ENCODE results near the gene NPAS2. TPM values are rescaled to one million over a fixed set of nuclear protein-coding genes. Genes with fewer than 3 reads are reported as not detected.

The NPAS2 gene
- total RNA-seq, 1 donor from 2014 or later = 10.7 TPM

DNA sequence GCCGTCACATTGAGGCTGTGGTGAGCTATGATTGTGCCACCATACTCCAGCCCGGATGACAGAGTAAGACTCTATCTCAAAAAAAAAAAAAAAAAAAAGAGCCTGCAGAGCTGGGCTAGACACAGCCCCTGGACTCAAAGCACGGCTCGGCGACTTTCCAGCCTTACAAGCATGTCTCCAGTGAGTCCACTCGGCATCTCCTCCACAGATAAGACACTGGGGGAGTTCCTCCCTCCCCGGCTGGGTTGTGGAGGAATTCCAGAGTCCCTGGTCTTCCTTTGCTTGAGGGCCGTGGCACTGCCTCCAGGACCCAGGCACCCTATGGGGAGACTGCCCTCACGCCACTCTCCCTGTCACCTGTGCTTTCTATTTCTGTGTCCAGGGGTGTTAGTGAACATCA lies 151.3 kb downstream of the NPAS2 start:
- no peak overlapping the region for H3K27ac Mint-ChIP-seq
- H3K9me3 Mint-ChIP-seq = no peaks in the 10 kb centered on the region
- peaks cover 4% of the 10 kb centered on the region for H3K36me3 Mint-ChIP-seq
- no peak overlapping the region for H3K4me3 Mint-ChIP-seq
- TF ChIP-seq, protein P1, sequence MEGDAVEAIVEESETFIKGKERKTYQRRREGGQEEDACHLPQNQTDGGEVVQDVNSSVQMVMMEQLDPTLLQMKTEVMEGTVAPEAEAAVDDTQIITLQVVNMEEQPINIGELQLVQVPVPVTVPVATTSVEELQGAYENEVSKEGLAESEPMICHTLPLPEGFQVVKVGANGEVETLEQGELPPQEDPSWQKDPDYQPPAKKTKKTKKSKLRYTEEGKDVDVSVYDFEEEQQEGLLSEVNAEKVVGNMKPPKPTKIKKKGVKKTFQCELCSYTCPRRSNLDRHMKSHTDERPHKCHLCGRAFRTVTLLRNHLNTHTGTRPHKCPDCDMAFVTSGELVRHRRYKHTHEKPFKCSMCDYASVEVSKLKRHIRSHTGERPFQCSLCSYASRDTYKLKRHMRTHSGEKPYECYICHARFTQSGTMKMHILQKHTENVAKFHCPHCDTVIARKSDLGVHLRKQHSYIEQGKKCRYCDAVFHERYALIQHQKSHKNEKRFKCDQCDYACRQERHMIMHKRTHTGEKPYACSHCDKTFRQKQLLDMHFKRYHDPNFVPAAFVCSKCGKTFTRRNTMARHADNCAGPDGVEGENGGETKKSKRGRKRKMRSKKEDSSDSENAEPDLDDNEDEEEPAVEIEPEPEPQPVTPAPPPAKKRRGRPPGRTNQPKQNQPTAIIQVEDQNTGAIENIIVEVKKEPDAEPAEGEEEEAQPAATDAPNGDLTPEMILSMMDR (conservative IDR thresholded peaks at IDR 0.05) = no peak
- no peak for DNase-seq (ENCODE audit: extremely low spot score, unreplicated experiment)
- H3K27me3 Mint-ChIP-seq = no peaks in the 10 kb centered on the region
- H3K4me1 Mint-ChIP-seq (ENCODE audit: unreplicated experiment) = no peaks in the 10 kb centered on the region

DNA sequence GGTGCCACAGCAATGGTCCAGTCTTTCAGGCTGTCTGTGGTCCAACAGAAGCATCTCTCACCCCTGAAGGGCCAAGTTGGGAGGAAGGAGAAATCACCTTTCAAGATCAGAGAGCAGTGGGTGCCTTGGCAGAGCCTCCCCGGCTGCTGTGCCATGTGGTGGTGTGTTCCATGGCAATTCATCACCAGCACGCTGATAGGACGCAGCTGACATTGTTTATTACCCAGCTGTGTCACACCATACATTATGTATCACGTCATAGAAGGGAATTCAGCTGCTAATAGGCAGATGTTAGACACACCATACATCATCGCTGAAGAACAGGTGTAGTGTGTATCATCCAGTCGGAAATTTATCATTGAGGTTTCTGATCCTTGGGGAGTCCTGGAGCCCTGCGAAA lies 152.5 kb downstream of the NPAS2 start:
- Mint-ChIP-seq H3K36me3 (peaks cover 4% of the 10 kb centered on the region), H3K4me1 (ENCODE audit: unreplicated experiment) (no peaks in the 10 kb centered on the region), H3K27ac (no peak overlapping the region), H3K9me3 (no peaks in the 10 kb centered on the region), H3K4me3 (no peak overlapping the region), H3K27me3 (no peaks in the 10 kb centered on the region)
- no peak for DNase-seq (ENCODE audit: extremely low spot score, unreplicated experiment)
- TF ChIP-seq, protein P1 (conservative IDR thresholded peaks at IDR 0.05) = no peak

DNA sequence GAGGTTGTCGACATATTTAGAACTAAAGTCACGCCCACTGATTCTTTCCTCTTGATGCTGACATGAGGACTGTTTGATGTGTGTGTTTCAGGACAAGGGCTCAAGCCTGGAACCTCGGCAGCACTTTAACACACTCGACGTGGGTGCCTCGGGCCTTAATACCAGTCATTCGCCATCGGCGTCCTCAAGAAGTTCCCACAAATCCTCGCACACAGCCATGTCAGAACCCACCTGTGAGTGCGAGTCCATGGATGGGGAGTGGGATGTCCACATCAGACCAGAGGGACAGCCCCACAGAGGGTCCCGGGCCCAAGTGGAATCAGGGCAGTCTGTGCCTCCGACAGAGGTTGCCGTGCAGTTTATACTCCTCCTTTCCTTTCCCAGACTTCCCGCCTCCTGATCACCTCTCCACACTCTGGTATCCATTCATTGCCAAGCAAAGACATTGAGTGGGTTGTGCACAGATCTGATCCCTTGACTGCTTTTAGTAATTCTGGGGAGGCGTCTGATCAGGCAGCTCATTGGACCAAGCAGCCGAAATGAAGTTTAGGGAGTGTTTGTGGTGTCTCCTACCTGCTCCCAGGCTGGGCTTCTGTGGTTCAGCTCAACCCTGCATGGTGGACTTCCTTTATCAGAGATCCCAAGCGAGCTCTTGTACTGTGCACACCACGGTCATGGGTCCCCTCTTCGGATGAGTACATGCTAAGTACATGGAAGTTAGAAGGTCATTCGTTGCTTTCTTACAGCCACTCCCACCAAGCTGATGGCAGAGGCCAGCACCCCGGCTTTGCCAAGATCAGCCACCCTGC lies 155.0 kb downstream of the NPAS2 start:
- Mint-ChIP-seq H3K27me3 (no peaks in the 10 kb centered on the region), H3K4me1 (ENCODE audit: unreplicated experiment) (peaks cover 3% of the 10 kb centered on the region)
- DNase-seq (ENCODE audit: extremely low spot score, unreplicated experiment) = no peak

DNA sequence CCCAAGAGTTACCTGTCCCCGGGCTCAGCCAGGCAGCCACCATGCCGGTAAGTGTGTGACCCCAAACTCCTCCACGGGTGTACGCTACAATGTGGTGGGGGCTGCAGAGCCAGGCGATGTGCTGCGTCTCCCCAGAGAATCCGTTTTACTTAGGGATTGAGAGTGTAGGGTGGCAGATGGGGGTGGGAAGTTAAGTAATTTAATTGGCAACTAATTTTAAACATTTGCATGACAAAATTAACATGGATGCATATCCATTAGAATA lies 155.5 kb downstream of the NPAS2 start:
- Mint-ChIP-seq H3K27ac (no peak overlapping the region), H3K4me3 (no peak overlapping the region), H3K4me1 (ENCODE audit: unreplicated experiment) (peaks cover 3% of the 10 kb centered on the region), H3K27me3 (no peaks in the 10 kb centered on the region), H3K9me3 (no peaks in the 10 kb centered on the region), H3K36me3 (no peaks in the 10 kb centered on the region)
- no peak for DNase-seq (ENCODE audit: extremely low spot score, unreplicated experiment)
- TF ChIP-seq, protein P1 (conservative IDR thresholded peaks at IDR 0.05) = no peak

More for the DNA sequence above, 155.0 kb downstream of the NPAS2 start:
- Mint-ChIP-seq H3K27ac (no peak overlapping the region), H3K4me3 (no peak overlapping the region), H3K9me3 (no peaks in the 10 kb centered on the region), H3K36me3 (no peaks in the 10 kb centered on the region)
- TF ChIP-seq, protein P1 (conservative IDR thresholded peaks at IDR 0.05) = no peak

DNA sequence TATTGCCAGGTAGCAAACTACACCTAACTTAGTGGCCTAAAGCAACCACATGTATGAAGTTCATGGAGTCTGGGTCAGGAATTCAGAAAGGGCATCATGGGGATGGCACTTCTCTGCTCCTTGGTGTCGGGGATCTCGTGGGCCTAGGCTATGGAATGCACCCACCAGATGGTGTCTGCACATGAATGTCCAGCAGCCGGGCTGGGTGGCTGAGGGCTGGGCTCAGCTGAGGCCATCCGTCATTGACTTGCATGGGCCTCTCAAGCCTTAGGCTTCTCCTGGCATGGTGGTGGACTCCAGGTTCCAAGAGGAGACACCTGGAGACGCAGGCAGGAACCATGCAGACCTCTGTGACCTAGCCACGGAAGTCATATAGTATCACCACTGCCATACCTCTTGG lies 156.1 kb downstream of the NPAS2 start:
- Mint-ChIP-seq H3K4me1 (ENCODE audit: unreplicated experiment) (peaks cover 8% of the 10 kb centered on the region), H3K27ac (no peak overlapping the region), H3K36me3 (no peaks in the 10 kb centered on the region), H3K27me3 (peaks cover 2% of the 10 kb centered on the region), H3K4me3 (no peak overlapping the region), H3K9me3 (no peaks in the 10 kb centered on the region)
- TF ChIP-seq, protein P1 (conservative IDR thresholded peaks at IDR 0.05) = no peak
- no peak for DNase-seq (ENCODE audit: extremely low spot score, unreplicated experiment)

Data from type B pancreatic cell (in vitro differentiated cells).